ENCODE results near the gene LONP2. TPM values are rescaled to one million over a fixed set of nuclear protein-coding genes. Genes with fewer than 3 reads are reported as not detected.

The LONP2 gene
- polyA plus RNA-seq, 3 donors = 21.5 to 35.6 (median 26.0) TPM

DNA sequence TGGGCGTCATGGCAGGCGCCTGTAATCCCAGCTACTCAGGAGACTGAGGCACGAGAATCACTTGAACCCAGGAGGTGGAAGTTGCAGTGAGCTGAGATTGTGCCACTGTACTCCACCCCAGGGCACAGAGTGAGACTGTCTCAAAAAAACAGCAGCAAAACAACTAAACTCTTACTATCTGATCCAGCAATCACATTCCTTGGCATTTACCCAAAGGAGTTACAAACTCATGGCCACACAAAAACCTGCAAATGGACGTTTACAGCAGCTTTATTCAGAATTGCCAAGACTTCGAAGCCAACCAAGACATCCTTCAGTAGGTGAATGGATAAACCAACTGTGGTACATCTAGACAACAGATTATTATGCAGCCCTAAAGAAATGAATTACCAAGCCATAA is 137.1 kb downstream of the LONP2 start:
- Histone ChIP-seq H2AFZ (ENCODE audit: insufficient read depth, low read depth, low read length, poor library complexity, severe bottlenecking) (no peak overlapping the region), H3K4me1 (ENCODE audit: control insufficient read depth in 1 of 2, insufficient read depth in 2 of 2, low read length in 2 of 2) (peaks cover 67 to 86% of the 10 kb centered on the region in 2 donors), H3K9me3 (replicated peaks in 1 of 2; ENCODE audit: control insufficient read depth in 1 of 2, insufficient read depth in 1 of 2, low read length in 2 of 2) (no peaks in the 10 kb centered on the region), H3K27me3 (ENCODE audit: control insufficient read depth in 2 of 2, insufficient read depth in 2 of 2, low read length in 2 of 2) (no peaks in the 10 kb centered on the region), H3K27ac (ENCODE audit: low read depth in 1 of 2, low read length in 2 of 2) (no peak overlapping the region), H3K9ac (ENCODE audit: insufficient read depth, low read length, poor library complexity, severe bottlenecking) (no peak overlapping the region), H3K36me3 (replicated peaks in 1 of 2; ENCODE audit: control insufficient read depth in 1 of 2, insufficient read depth in 2 of 2, low read length in 2 of 2) (no peaks in the 10 kb centered on the region), H3K4me3 (replicated peaks in 1 of 3; ENCODE audit: low read depth in 2 of 3, low read length in 3 of 3) (no peak overlapping the region), H3K4me2 (replicated peaks; ENCODE audit: extremely low read depth, low read length, poor library complexity, severe bottlenecking) (no peak overlapping the region), H4K20me1 (ENCODE audit: insufficient read depth, low read length) (peaks cover 81% of the 10 kb centered on the region), H3K79me2 (ENCODE audit: insufficient read depth, low read length) (peaks cover 84% of the 10 kb centered on the region)
- TF ChIP-seq, protein P1, sequence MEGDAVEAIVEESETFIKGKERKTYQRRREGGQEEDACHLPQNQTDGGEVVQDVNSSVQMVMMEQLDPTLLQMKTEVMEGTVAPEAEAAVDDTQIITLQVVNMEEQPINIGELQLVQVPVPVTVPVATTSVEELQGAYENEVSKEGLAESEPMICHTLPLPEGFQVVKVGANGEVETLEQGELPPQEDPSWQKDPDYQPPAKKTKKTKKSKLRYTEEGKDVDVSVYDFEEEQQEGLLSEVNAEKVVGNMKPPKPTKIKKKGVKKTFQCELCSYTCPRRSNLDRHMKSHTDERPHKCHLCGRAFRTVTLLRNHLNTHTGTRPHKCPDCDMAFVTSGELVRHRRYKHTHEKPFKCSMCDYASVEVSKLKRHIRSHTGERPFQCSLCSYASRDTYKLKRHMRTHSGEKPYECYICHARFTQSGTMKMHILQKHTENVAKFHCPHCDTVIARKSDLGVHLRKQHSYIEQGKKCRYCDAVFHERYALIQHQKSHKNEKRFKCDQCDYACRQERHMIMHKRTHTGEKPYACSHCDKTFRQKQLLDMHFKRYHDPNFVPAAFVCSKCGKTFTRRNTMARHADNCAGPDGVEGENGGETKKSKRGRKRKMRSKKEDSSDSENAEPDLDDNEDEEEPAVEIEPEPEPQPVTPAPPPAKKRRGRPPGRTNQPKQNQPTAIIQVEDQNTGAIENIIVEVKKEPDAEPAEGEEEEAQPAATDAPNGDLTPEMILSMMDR (IDR thresholded peaks at IDR 0.05) = no peak
- DNase-seq = no peak
- Mint-ChIP-seq H3K4me1 (peaks cover 70% of the 10 kb centered on the region), H3K36me3 (no peaks in the 10 kb centered on the region), H3K4me3 (no peak overlapping the region), H3K27me3 (ENCODE audit: low read depth in 3 of 3) (no peaks in the 10 kb centered on the region), H3K9me3 (no peaks in the 10 kb centered on the region), H3K27ac (peak overlapping the region in 1 of 7 donors; percentile 39)
- intact Hi-C loops (cut with micrococcal nuclease) = loop anchor here in 1 of 2 donors (10.0 kb wide), 1 partner anchor 244 kb away; no protein-coding TSS in a partner anchor
- no CpG with 5 or more reads among the region's 5 CpGs for WGBS (ENCODE audit: insufficient coverage)

DNA sequence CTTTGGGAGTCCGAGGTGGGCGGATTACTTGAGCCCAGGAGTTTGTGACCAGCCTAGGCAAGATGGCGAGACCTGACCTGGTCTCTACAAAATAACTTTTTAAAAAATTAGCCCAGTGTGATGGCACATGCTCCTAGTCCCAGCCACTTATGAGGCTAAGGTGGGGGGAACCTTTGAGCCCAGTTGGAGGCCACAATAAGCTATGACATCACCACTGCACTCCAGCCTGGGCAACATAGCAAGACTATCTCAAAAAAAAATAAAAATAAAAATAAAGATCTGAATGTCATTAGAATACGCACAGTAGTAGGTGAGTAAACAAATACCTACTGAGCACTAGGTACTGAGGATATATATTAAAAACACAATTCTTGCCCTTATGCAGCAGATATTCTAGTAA is 138.0 kb downstream of the LONP2 start:
- intact Hi-C loops (cut with micrococcal nuclease) = loop anchor here in 1 of 2 donors (2.0 to 10.0 kb wide), 2 partner anchors 15 to 243 kb away; no protein-coding TSS in a partner anchor
- Mint-ChIP-seq H3K4me1 (peaks cover 67% of the 10 kb centered on the region), H3K9me3 (no peaks in the 10 kb centered on the region), H3K4me3 (no peak overlapping the region), H3K36me3 (no peaks in the 10 kb centered on the region), H3K27me3 (ENCODE audit: low read depth in 3 of 3) (no peaks in the 10 kb centered on the region), H3K27ac (peak overlapping the region in 1 of 7 donors; percentile 25)
- Histone ChIP-seq H3K9ac (ENCODE audit: insufficient read depth, low read length, poor library complexity, severe bottlenecking) (no peak overlapping the region), H3K4me3 (replicated peaks in 1 of 3; ENCODE audit: low read depth in 2 of 3, low read length in 3 of 3) (no peak overlapping the region), H3K27ac (ENCODE audit: low read depth in 1 of 2, low read length in 2 of 2) (no peak overlapping the region), H3K4me1 (ENCODE audit: control insufficient read depth in 1 of 2, insufficient read depth in 2 of 2, low read length in 2 of 2) (peaks cover 63 to 84% of the 10 kb centered on the region in 2 donors), H3K36me3 (replicated peaks in 1 of 2; ENCODE audit: control insufficient read depth in 1 of 2, insufficient read depth in 2 of 2, low read length in 2 of 2) (no peaks in the 10 kb centered on the region), H3K9me3 (replicated peaks in 1 of 2; ENCODE audit: control insufficient read depth in 1 of 2, insufficient read depth in 1 of 2, low read length in 2 of 2) (no peaks in the 10 kb centered on the region), H3K4me2 (replicated peaks; ENCODE audit: extremely low read depth, low read length, poor library complexity, severe bottlenecking) (peak overlapping the region; percentile 88), H4K20me1 (ENCODE audit: insufficient read depth, low read length) (peaks cover 72% of the 10 kb centered on the region), H3K79me2 (ENCODE audit: insufficient read depth, low read length) (peaks cover 74% of the 10 kb centered on the region), H2AFZ (ENCODE audit: insufficient read depth, low read depth, low read length, poor library complexity, severe bottlenecking) (no peak overlapping the region), H3K27me3 (ENCODE audit: control insufficient read depth in 2 of 2, insufficient read depth in 2 of 2, low read length in 2 of 2) (no peaks in the 10 kb centered on the region)
- 100% methylated on average over 1 of the region's 4 CpGs for WGBS (ENCODE audit: insufficient coverage)
- DNase-seq = no peak
- TF ChIP-seq, protein P1 (IDR thresholded peaks at IDR 0.05) = no peak
